ENCODE results near the gene FOXJ1. TPM values are rescaled to one million over a fixed set of nuclear protein-coding genes. Genes with fewer than 3 reads are reported as not detected.

The FOXJ1 gene
- total RNA-seq, 1 experiment from 2014 or later: 0.26 TPM

DNA sequence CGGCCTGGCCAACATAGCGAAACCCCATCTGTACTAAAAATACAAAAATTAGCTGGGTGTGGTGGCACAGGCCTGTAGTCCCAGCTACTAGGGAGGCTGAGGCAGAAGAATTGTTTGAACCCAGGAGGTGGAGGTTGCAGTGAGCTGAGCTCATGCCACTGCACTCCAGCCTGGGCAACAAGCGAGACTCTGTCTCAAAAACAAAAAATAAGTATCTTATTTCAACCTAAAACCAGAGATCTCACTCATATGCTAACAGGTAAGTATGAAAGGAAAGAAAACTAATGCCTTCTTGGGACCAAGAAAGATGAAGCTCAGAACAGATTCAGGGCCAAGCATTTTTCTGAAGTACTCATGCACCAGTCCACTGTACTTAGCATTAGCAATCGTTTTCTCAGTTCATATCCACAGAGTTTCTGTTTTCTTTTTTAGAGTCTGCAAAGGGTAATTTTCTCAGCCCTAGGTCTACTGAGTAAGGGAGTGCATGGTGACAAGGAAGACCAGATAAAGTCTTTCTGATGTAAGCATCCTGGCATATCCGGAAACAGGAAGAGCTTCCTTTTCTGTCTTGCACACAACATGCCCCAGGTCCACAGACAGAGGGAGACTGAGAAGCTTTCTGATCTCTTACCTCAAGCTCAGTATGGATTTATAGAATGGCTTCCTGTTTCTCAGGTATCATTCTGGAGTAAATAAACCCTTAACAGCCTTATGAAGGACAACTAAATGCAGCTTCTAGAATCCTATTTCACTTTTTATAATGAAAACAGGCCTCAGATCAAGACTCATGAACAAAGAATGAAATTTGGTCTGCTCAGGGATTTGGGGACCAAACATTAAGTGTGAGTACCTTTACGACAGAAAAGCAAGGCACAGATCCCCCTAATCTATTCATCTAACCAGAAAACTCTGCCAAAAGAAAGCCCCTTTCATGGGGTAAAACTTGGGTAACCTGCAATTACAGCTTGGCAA lies 38.7 kb upstream of the FOXJ1 start:
- H3K27me3 ChIP-seq (ENCODE audit: low read length): no peaks in the 10 kb centered on the region
- DNase-seq (peak; percentile 47), ATAC-seq (peak; percentile 61)
- no peaks in the 10 kb centered on the region for H4K20me1 ChIP-seq (ENCODE audit: low read length)
- no peaks in the 10 kb centered on the region for H3K79me2 ChIP-seq (ENCODE audit: low read length)
- H3K27ac ChIP-seq (ENCODE audit: low read length): no peak overlapping the region
- peaks cover 7% of the 10 kb centered on the region for H3K4me1 ChIP-seq (ENCODE audit: insufficient read depth, low read length)
- no peak overlapping the region for H3K4me3 ChIP-seq (ENCODE audit: low read length)
- no peak for TF ChIP-seq EZH2phosphoT487 (IDR thresholded peaks at IDR 0.05; ENCODE audit: borderline replicate concordance, low read length)
- TF ChIP-seq, protein P1, sequence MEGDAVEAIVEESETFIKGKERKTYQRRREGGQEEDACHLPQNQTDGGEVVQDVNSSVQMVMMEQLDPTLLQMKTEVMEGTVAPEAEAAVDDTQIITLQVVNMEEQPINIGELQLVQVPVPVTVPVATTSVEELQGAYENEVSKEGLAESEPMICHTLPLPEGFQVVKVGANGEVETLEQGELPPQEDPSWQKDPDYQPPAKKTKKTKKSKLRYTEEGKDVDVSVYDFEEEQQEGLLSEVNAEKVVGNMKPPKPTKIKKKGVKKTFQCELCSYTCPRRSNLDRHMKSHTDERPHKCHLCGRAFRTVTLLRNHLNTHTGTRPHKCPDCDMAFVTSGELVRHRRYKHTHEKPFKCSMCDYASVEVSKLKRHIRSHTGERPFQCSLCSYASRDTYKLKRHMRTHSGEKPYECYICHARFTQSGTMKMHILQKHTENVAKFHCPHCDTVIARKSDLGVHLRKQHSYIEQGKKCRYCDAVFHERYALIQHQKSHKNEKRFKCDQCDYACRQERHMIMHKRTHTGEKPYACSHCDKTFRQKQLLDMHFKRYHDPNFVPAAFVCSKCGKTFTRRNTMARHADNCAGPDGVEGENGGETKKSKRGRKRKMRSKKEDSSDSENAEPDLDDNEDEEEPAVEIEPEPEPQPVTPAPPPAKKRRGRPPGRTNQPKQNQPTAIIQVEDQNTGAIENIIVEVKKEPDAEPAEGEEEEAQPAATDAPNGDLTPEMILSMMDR (conservative IDR thresholded peaks at IDR 0.05; ENCODE audit: low read depth, low read length): peak; percentile 25; the same call in 1 of the 2 replicates
- no peaks in the 10 kb centered on the region for H3K9me3 ChIP-seq (ENCODE audit: low read length)
- BruUV-seq (replicated peaks): no TSS peak
- H3K9ac ChIP-seq (ENCODE audit: low read length): no peak overlapping the region
- no peaks in the 10 kb centered on the region for H3K9me2 ChIP-seq (replicated peaks; ENCODE audit: low read length)
- no peaks in the 10 kb centered on the region for H3F3A ChIP-seq (ENCODE audit: low read length, unreplicated experiment)
- H3K4me2 ChIP-seq (ENCODE audit: low read length): no peak overlapping the region
- ChIA-PET POLR2A (ENCODE audit: unreplicated experiment) (interaction anchor here (0.6 to 1.2 kb wide), 3 partner anchors 22 to 100 kb away, joined by 3 to 7 read pairs (median 5); no protein-coding TSS in a partner anchor), CTCF (interaction anchor here (1.4 to 1.6 kb wide), 2 partner anchors 58 to 100 kb away, joined by 5 to 13 read pairs; no protein-coding TSS in a partner anchor)
- no peaks in the 10 kb centered on the region for H3K36me3 ChIP-seq (ENCODE audit: low read depth, low read length)
- intact Hi-C loops (cut with micrococcal nuclease): no loop called here
- peak overlapping the region; percentile 40; the same call in 1 of the 2 replicates for H2AFZ ChIP-seq (ENCODE audit: low read length)

DNA sequence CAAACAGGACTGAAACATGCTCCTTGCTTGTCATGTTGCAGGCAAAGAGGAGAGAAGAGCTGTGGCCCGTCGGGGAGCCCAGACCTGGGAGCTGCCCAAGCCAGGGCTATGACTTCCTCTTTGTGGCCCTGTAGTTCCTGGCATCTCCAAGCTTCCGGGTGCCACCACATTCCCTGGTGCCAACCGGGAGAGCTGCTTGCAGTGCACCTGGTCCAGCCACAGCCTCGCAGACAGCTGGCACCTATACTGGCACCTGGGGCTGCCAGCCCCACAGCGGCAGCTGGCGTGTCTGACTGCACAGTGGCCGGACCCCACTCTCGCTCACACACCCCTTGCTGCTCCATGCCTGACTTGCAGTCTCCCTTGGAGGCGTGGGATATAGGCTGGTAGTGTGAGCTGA lies 37.1 kb upstream of the FOXJ1 start:
- CTCF ChIA-PET: no interaction called here
- intact Hi-C loops (cut with micrococcal nuclease): no loop called here
- no peaks in the 10 kb centered on the region for H3K27me3 ChIP-seq (ENCODE audit: low read length)
- DNase-seq (no peak), ATAC-seq (no peak)
- no peak overlapping the region for H2AFZ ChIP-seq (ENCODE audit: low read length)
- no peaks in the 10 kb centered on the region for H3K9me3 ChIP-seq (ENCODE audit: low read length)
- H3K9me2 ChIP-seq (replicated peaks; ENCODE audit: low read length): no peaks in the 10 kb centered on the region
- H3K79me2 ChIP-seq (ENCODE audit: low read length): no peaks in the 10 kb centered on the region
- BruUV-seq (replicated peaks): no TSS peak
- H4K20me1 ChIP-seq (ENCODE audit: low read length): no peaks in the 10 kb centered on the region
- H3K4me2 ChIP-seq (ENCODE audit: low read length): no peak overlapping the region
- H3K9ac ChIP-seq (ENCODE audit: low read length): no peak overlapping the region
- no peaks in the 10 kb centered on the region for H3K36me3 ChIP-seq (ENCODE audit: low read depth, low read length)
- POLR2A ChIA-PET (ENCODE audit: unreplicated experiment): interaction anchor here (0.7 kb wide), 1 partner anchor 30 kb away, joined by 7 read pairs; no protein-coding TSS in a partner anchor
- H3K27ac ChIP-seq (ENCODE audit: low read length): no peak overlapping the region
- no peak for TF ChIP-seq EZH2 (IDR thresholded peaks at IDR 0.05; ENCODE audit: low read length, unreplicated experiment)
- TF ChIP-seq, protein P1 (conservative IDR thresholded peaks at IDR 0.05; ENCODE audit: low read depth, low read length): no peak
- TF ChIP-seq EZH2phosphoT487 (IDR thresholded peaks at IDR 0.05; ENCODE audit: borderline replicate concordance, low read length): no peak
- no peak overlapping the region for H3K4me3 ChIP-seq (ENCODE audit: low read length)
- peaks cover 7% of the 10 kb centered on the region for H3K4me1 ChIP-seq (ENCODE audit: insufficient read depth, low read length)
- no peaks in the 10 kb centered on the region for H3F3A ChIP-seq (ENCODE audit: low read length, unreplicated experiment)

Data from PC-3 (cell line).